HG03060 (cell line): Measurements from ENCODE around the gene ENTPD2.
A peak's percentile ranks its signal among the peaks of the same experiment; 100 is the strongest.
"Not testable (repeated sequence)": the region's sequence is repeated elsewhere in the genome, so short reads cannot be mapped to it uniquely, and the experiment has no call there.

ENCODE experiments used
- ATAC-seq: cut with Tn5 transposase; IDR thresholded peaks from one replicate; pipeline ENCODE4 v1.9.1; 2021; ENCODE audit warnings: low read depth, moderate number of reproducible peaks; ENCODE audit not compliant: unreplicated experiment

Gene ENTPD2

GRCh38 chr9:137007108-137007815 is 46.6 kb downstream of the ENTPD2 start:
- no peak for ATAC-seq

- ATAC-seq, result no peak
These were observed 47.5 kb downstream of the ENTPD2 start for GRCh38 chr9:137006116-137007003.

GRCh38 chr9:137004285-137004684 is 49.6 kb downstream of the ENTPD2 start:
- not testable (repeated sequence) for ATAC-seq

GRCh38 chr9:137002646-137003041 is 51.2 kb downstream of the ENTPD2 start:
- no peak for ATAC-seq

- ATAC-seq, result no peak
These were observed 51.8 kb downstream of the ENTPD2 start for GRCh38 chr9:137001857-137002645.

GRCh38 chr9:137000177-137000930 is 53.5 kb downstream of the ENTPD2 start:
- ATAC-seq, result peak; percentile 68
